Measurements from ENCODE around the gene PCNX2.

DNA sequence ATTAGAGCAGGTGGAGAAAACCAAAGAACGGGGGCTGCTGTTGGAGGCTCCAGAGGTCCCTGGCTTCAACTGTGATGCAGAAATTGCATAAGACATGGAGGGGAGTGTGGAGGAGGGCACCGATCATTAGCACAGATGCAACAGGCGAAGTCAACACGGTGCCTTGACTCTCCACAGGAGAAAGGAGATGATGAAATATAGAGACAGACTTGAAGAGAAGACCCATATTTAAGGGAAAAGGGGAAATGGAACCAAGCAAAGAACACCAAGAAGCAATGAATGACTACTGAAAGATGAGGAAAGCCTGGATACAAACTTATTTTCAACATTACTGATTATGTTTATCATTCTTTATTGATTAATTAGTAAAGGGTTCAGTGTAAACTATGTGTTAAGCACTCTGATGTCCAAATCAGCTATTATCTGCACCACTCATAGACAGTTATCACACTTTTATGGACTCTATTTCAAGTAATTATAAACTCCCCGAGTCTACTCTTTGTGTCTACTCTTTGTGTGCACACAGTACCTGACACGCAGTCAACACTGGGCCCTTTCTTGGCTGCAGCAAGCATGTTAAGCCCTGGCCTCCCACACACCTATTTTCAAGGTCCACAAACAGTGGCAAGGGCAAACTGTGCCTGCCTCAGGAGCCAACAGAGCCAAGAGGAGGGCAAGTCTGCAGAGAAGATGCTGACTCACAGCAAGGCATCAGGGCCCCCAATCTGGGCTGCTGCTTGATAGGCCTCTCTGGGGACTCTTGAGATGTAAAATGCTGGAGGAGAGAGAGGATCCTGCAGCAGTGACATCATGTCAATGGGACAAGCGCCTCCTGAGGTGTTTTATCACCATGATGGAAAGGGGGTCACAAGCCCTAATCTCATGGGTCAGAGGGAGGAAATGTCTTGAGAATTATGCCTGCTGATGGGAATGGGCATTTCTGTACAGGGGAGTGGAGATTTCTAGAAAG, 17.6 kb downstream of the PCNX2 start:
- TF ChIP-seq, protein P1, sequence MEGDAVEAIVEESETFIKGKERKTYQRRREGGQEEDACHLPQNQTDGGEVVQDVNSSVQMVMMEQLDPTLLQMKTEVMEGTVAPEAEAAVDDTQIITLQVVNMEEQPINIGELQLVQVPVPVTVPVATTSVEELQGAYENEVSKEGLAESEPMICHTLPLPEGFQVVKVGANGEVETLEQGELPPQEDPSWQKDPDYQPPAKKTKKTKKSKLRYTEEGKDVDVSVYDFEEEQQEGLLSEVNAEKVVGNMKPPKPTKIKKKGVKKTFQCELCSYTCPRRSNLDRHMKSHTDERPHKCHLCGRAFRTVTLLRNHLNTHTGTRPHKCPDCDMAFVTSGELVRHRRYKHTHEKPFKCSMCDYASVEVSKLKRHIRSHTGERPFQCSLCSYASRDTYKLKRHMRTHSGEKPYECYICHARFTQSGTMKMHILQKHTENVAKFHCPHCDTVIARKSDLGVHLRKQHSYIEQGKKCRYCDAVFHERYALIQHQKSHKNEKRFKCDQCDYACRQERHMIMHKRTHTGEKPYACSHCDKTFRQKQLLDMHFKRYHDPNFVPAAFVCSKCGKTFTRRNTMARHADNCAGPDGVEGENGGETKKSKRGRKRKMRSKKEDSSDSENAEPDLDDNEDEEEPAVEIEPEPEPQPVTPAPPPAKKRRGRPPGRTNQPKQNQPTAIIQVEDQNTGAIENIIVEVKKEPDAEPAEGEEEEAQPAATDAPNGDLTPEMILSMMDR (IDR thresholded peaks at IDR 0.05): no peak
- TF ChIP-seq POLR2A (IDR thresholded peaks at IDR 0.05): no peak

All from testis (tissue), 2 donors.